Measurements from ENCODE around the gene PHOX2A.
"Not testable (repeated sequence)": the region's sequence is repeated elsewhere in the genome, so short reads cannot be mapped to it uniquely, and the experiment has no call there.

PHOX2A gene

DNA sequence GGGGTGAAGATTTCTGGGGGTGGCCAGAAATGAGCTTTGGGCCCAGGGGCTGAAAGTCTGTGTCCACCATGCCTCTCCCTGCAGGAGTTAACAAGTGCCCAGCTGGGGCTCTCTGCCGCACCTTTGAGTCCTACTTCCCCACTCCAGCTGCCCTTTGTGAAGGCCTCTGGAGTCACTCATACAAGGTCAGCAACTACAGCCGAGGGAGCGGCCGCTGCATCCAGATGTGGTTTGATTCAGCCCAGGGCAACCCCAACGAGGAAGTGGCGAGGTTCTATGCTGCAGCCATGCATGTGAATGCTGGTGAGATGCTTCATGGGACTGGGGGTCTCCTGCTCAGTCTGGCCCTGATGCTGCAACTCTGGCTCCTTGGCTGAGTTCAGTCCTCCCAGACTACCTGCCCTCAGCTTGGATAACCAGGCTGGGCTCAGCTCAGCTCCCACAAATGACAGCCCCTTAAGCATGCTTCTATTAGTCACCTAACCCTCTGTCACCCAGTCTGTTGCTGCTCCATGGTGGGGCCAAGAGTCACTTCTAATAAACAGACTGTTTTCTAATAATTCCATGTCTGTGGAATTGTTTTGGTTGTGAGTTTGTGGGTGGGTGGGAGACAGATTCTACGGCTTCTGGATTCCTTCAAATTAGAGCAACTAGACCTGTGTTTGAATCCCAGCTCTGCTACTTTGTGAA is 22.4 kb downstream of the PHOX2A start:
- no peak for DNase-seq

DNA sequence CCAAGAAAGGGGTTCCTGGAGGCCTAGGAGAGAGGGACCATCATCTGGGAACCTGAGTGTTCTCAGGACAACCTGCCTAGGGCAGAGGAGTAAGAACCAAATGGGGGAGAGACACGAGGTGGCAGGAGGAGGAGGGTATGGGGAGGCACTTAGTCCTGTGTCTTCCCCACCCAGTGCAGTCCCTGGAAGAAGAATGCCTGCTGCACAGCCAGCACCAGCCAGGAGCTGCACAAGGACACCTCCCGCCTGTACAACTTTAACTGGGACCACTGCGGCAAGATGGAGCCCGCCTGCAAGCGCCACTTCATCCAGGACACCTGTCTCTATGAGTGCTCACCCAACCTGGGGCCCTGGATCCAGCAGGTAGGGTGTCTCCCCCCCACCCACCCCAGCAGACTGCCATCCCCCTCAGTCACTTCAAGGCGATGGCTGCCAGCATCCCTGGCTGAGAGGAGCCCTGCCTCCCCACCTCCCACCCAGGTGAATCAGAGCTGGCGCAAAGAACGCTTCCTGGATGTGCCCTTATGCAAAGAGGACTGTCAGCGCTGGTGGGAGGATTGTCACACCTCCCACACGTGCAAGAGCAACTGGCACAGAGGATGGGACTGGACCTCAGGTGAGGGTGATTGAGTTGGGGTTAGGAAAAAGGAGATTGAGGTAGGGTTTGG is 23.1 kb downstream of the PHOX2A start:
- DNase-seq, result no peak

DNA sequence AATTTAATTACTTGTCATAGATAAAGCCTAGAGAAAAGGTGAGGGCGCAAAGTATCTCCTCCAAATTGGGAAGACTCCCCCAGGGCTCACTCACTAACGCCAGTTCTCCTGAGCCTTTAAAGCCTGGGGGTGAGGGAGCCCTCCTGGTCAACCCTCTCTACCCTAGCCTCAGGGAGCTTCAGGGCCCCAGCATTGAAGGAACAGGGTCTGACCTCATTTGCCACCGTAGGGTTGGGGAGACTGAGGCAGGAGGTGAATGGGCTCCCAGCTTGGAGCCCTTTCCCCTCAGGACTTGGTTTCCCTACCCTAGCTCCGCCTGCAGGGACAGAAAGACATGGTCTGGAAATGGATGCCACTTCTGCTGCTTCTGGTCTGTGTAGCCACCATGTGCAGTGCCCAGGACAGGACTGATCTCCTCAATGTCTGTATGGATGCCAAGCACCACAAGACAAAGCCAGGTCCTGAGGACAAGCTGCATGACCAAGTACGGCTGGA is 25.7 kb downstream of the PHOX2A start:
- no peak for DNase-seq

DNA sequence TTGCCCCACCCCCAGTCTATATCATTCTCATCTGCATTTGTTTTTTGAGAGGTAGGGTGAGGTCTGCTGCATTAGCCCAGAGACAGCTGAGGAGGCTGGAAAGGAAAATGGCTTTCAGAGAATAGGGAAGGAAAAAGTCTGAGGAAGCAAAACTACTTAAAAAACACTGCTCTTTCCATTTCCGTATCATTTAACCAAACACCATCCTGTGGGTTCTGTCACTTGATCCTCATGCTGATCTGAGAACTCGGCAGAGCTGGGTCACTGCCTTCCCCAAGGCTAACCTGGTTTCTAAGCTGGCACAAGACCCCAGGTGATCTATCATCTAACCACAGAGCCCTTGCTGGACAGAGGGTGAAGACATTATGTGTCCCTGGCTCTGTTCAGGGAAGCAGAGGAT is 26.1 kb downstream of the PHOX2A start:
- no peak for DNase-seq

DNA sequence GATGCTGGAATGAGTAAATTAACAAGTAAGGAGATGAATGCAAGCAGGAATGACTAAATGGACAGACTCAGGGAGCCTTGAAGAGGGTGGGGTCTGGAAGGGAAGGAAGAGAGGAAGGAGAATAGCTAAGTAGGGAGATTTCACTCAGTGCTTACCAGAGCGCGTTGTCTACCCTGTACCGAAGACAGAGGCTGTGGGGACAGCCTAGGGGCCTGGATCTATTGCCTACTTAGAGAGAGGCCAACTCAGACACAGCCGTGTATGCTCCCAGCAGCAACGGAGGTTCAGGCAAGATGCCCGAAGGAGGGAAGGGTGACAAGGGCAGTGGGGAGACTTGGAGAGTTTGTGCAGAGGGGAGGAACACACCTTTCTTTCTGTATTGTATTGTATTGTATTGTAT is 27.3 kb downstream of the PHOX2A start, which contains the start of gene FOLR2:
TSS of gene FOLR2 (plus strand) at position 157 of the 400 bp plus-strand sequence. CDS start 1,791 bp downstream, outside the sequence.
- DNase-seq, result no peak

DNA sequence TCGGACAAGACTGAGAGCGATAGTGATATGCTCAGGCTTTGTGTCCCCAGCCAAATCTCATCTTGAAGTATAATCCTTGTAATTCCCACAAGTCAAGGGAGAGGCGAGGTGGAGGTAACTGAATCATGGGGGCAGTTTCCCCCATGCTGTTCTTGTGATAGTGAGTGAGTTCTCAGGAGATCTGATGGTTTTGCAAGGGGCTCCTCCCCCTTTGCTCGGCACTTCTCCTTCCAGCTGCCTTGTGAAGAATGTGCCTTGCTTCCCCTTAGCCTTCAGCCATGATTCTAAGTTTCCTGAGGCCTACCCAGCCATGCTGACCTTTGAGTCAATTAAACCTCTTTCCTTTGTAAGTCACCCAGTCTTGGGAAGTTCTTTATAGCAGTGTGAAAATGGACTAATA is 34.9 kb downstream of the PHOX2A start:
- DNase-seq, result no peak

DNA sequence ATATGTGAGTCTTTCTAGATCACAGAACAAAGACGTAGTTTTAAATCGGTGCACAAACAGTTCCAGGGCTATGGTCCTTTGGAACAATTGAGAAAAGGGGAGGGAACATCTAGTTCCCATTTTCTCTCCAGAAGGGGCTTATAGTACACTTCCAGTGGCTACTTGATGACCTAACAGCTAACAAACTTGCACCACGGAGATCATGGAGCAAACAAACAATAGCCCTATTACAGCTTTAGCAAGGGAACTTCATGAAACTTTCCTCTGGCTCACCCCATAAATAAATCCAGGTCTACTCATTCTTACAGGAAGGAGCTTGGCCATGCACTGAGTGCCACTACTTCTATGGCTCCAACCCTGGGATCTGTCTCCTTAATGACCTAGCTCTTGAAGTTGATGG is 35.7 kb downstream of the PHOX2A start:
- DNase-seq, result no peak

DNA sequence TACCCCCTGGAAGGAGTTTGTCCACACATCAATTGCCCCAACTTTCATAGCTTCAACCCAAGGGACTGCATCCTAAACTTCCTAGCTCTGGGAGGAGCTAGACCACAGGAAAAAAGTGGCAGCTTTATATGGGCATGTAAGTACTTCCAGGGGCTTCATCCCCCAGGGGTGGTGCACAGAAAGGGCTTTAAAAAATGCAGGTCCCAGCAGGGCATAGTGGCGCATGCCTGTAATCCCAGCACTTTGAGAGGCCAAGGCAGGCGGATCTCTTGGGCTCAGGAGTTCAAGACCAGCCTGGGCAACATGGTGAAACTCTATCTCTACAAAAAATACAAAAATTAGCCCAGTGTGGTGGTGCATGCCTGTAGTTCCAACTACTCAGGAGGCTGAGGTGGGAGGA is 37.2 kb downstream of the PHOX2A start:
- not testable (repeated sequence) for DNase-seq

DNA sequence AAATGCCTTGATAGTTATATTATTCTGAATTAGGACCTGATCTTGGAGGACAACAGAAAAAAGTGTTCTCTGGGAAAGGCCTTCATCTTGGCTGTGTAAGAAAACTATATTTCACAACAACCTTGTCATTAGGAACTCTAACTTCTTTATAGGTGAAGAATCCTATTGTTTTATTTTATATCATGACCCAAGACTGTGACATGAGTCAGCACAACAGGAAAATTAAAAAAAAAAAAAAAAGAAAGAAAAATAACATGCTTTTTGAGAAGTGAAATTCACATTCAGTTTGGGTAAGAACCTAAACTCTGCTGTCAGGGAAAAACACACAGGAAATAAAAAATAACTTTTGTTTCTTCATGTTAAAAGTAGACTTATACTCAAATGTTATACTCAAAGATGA is 39.1 kb downstream of the PHOX2A start:
- no peak for DNase-seq

DNA sequence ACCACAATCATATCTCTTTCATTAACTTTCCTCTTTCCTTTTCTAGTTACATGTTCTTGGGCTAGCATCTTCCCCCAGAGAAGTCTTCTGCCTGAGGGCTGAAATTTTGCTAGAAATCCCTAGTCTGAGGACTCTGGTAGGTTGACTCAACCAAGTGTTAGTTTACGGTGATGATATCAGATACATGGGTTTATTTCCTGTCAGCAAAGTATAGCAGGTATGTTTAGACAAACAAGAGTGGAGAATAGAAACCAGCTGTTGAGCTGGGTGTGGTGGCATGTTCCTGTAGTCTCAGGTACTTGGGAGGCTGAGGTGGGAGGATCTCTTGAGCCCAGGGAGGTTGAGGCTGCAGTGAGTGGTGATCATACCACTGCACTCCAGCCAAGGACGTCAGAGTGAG is 40.8 kb downstream of the PHOX2A start:
- DNase-seq, result no peak

DNA sequence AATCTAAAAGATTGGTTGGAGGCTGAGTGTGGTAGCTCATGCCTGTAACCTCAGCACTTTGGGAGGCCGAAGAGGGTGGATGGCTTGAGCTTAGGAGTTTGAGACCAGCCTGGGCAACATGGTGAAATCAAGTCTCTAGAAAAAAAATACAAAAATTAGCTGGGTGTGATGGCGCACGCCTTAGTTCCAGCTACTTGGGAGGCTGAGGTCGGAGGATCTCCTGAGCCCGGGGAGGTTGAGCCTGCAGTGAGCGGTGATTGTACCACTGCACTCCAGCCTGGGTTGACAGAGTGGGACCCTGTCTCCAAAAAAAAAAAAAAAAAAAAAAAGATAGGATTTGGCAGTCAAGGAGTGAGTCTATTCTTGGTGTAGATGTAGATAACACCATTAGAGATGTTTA is 41.4 kb downstream of the PHOX2A start:
- no peak for DNase-seq

DNA sequence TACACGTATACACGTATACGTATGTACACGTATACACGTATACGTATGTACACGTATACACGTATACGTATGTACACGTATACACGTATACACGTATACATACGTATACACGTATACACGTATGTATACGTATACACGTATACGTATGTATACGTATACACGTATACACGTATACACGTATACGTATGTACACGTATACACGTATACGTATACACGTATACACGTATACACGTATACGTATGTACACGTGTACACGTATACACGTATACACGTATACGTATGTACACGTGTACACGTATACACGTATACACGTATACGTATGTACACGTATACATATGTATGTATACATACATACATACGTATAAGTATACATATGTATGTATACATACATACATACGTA is 42.5 kb downstream of the PHOX2A start:
- DNase-seq, result not testable (repeated sequence)

DNA sequence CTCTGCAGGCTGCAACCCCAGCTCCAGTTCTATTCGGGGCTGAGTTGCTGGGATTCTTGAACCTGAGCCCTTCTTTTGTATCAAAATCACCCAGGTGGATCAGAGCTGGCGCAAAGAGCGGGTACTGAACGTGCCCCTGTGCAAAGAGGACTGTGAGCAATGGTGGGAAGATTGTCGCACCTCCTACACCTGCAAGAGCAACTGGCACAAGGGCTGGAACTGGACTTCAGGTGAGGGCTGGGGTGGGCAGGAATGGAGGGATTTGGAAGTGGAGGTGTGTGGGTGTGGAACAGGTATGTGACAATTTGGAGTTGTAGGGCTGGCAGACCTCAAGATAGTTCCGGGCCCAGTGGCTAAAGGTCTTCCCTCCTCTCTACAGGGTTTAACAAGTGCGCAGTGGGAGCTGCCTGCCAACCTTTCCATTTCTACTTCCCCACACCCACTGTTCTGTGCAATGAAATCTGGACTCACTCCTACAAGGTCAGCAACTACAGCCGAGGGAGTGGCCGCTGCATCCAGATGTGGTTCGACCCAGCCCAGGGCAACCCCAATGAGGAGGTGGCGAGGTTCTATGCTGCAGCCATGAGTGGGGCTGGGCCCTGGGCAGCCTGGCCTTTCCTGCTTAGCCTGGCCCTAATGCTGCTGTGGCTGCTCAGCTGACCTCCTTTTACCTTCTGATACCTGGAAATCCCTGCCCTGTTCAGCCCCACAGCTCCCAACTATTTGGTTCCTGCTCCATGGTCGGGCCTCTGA is 48.3 kb downstream of the PHOX2A start:
- no peak for DNase-seq

DNA sequence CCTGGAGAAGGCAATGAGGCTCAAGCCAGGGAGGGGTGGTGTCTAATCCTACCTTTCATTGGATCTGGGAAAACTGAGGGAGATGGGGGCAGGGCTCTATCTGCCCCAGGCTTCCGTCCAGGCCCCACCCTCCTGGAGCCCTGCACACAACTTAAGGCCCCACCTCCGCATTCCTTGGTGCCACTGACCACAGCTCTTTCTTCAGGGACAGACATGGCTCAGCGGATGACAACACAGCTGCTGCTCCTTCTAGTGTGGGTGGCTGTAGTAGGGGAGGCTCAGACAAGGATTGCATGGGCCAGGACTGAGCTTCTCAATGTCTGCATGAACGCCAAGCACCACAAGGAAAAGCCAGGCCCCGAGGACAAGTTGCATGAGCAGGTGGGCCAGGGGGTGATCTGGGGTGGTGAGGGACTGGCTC is 52.0 kb downstream of the PHOX2A start, which contains the start of gene FOLR1:
TSS of gene FOLR1 (plus strand) at position 180 of the 421 bp plus-strand sequence. CDS start at position 214, 34 bp downstream.
- no peak for DNase-seq

DNA sequence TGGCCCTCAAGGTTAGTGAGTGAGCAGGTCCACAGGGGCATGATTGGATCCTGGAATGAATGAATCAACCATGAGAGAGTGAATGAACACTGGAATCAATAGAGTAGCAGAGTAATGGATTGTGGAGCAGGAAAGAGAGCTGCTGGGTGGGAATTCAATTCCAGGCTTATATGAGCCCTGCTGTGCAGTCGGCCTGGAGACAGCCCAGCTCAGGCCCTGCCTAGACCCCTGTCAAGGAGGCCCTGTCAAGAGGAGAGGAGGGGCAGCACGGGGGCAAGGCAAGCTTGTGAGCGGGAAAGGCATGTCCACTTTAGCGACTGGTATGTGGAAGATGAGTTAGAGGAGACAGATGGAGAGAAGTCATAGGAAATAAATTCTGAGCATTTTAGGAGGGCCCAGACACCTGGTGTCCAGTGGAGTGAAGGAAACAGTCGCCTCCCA is 53.3 kb downstream of the PHOX2A start:
- no peak for DNase-seq

DNA sequence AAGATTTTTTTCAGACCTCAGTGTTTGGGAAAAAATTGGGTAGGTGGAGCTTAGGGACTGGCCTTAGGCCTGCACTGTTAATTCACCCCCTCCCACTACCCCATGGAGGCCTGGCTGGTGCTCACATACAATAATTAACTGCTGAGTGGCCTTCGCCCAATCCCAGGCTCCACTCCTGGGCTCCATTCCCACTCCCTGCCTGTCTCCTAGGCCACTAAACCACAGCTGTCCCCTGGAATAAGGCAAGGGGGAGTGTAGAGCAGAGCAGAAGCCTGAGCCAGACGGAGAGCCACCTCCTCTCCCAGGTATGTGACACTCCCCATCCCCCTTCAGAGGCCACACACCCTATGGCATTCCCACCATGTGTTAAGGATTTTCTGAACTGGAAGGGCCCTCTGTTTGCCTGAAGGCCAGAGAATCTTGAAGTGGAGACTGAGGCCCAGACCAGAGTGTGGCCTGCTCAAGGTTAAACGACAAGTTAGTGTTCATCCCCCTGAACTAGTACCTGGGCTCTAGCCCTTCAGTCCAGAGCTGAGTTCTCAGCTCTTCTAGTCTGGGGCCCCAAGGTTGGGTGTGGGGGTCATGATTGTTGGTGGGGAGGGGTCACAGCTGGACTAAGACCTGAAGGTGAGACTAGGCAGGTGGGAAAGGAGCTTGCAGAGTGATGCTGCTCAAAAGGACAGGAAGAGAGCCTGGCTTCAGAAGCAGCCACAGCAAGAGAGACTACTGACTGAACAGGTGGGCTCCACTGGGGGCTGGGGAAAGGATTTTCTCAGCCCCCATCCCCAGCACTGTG is 54.3 kb downstream of the PHOX2A start:
- DNase-seq, result no peak
